Stimulated activated CD8-positive, alpha-beta memory T cell treated with anti-CD3 and anti-CD28 coated beads, Interleukin-4, amount 100 ng/mL, for 24 hours (primary cell): ENCODE measurements around the gene NSUN6.

ENCODE experiments used
- DNase-seq: peaks from one replicate; pipeline ENCODE4 v3.0.0-alpha.2; 2020; ENCODE audit warnings: low read depth

The NSUN6 gene, protein sequence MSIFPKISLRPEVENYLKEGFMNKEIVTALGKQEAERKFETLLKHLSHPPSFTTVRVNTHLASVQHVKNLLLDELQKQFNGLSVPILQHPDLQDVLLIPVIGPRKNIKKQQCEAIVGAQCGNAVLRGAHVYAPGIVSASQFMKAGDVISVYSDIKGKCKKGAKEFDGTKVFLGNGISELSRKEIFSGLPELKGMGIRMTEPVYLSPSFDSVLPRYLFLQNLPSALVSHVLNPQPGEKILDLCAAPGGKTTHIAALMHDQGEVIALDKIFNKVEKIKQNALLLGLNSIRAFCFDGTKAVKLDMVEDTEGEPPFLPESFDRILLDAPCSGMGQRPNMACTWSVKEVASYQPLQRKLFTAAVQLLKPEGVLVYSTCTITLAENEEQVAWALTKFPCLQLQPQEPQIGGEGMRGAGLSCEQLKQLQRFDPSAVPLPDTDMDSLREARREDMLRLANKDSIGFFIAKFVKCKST

DNA sequence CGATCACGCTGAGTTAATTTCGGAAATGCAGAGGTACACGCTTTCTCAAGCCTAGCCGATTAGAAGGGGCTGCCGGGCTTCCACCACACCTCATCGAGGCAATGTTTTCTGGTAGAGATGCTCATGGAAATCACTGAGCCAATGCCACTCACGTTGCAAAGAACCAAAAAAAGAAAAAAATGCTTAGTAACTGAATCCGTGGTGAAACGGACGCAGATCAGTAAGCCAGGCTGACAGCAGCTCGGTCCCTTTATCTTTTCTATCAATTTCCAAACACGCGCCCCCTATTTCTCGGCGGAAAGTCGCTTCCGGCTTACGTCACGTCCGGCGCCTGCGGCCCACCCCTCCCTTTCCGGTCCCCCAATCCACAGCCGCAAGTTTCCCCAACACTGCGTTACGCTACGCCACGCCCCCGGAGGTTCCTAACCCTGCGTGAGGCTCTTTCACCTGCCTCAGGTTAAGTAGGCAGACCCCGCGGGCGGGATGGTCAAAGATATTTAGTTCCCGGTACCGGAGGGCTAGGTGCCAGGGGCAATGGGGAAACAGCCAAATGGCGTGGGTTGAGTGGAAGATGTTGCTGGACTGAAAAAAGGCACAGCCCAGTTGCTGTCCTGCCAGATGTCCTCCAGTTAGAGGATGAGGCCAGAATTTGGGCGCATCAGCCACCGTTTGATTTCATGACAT is at the start of gene NSUN6:
TSS of gene NSUN6 (minus strand) at position 264 of the 684 bp plus-strand sequence. CDS start 384 bp downstream, outside the sequence.
- peak; percentile 90 for DNase-seq

GRCh38 chr10:18699849-18700840 is 48.8 kb upstream of the NSUN6 start:
- no peak for DNase-seq

DNA sequence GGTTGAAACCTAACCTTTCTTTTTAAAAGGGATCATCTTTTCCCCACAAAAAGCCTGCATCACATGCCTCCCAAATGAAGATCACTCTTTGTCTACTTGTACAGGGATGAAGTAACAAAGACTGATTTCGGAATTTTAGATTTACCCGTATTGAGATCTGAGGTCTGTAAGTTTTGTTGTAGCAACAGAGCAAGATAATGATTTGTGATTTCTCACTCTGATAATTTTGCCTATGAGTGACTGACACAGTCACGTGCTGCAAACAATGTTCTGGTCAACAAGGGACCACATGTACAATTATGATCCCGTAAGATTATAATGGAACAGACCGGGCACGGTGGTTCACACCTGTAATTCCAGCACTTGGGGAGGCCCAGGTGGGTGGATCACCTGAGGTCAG is 39.2 kb upstream of the NSUN6 start:
- no peak for DNase-seq

- no peak for DNase-seq
These were observed 38.1 kb upstream of the NSUN6 start for GRCh38 chr10:18689498-18689897.

GRCh38 chr10:18687706-18688105 is 36.3 kb upstream of the NSUN6 start:
- no peak for DNase-seq

- no peak for DNase-seq
These were observed 35.8 kb upstream of the NSUN6 start for GRCh38 chr10:18687195-18687594.

- DNase-seq = no peak
These were observed 34.2 kb upstream of the NSUN6 start for GRCh38 chr10:18685555-18685954.

GRCh38 chr10:18684953-18685352 is 33.6 kb upstream of the NSUN6 start:
- no peak for DNase-seq

DNA sequence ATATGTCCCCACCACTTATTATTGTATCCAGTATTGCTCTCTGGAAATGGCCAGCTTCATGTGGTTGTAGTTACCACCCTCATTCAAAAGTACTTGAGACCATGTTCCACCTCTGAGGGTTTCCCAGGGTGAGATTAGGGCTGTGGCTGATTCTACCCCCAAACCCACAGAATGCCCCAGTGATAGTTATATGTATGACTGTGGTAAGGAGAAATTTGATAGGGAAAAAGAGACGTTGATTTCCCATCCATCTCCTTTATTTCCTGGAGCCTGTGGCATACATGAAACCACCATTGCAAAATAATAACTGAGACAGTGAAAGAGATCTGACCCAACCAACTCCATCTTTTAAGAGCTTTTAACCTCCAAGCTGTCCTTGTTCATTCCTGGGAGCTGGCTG is 33.0 kb upstream of the NSUN6 start:
- no peak for DNase-seq

- DNase-seq = no peak
These were observed 32.0 kb upstream of the NSUN6 start for GRCh38 chr10:18683427-18683826.

DNA sequence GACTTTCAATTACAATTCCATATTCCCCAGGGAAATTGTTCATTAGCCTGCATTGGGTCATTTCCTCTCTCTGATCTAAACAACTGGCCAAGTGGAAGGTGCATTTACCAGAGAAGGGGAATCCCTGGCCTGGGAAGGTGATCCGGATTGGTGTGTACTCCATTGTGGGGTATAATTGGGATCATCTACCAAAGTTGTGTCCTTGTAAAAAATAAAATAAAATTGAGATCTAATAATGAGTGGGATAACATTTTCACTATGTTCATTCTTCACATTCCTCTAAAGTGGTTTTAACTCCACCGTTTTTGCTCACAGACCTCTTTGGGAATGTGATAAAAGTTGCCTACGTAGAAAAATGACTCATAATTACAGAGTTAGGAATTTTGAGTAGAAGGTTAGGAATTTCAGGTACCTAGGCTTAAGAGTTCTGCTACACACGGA is 30.6 kb upstream of the NSUN6 start:
- no peak for DNase-seq

DNA sequence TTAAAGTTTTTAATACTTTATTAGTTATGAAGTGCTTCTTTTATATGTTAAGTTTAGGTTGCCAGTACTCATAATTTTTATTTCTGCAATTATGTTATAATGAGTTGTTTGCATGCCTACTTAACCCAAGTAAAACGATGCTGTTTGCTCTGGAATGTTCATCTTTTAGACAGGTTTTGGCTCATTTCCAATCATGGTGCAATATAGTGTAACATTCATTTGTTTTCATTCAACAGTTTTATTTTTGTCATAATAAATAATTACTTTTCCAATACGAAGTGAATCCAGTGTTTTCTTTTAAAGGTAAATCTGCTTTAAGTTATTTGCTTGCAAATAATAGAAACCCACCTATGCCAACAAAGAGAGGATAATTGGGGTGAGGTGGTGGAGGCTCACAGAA is 30.0 kb upstream of the NSUN6 start:
- no peak for DNase-seq

GRCh38 chr10:18680754-18681153 is 29.4 kb upstream of the NSUN6 start:
- no peak for DNase-seq

GRCh38 chr10:18675086-18675801 is 23.9 kb upstream of the NSUN6 start:
- DNase-seq = no peak

DNA sequence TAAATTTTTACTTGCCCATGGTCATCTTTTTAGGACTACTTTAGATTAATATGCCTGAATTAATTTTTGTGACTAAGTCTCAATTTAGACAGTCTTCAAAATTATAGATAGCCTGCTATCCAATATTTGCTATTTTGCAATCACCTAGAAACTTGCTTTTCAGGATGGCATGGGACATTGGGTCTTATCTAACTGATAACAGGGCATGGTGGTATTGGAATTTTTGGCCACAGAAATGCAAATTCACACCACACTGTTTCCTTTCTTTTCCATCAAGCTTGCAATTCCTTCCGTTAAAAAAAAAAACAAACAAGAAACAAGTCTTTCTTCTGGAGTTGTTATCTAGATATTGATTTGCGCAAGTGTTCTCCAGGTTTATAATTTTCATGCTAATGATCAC is 16.6 kb upstream of the NSUN6 start:
- DNase-seq = no peak

DNA sequence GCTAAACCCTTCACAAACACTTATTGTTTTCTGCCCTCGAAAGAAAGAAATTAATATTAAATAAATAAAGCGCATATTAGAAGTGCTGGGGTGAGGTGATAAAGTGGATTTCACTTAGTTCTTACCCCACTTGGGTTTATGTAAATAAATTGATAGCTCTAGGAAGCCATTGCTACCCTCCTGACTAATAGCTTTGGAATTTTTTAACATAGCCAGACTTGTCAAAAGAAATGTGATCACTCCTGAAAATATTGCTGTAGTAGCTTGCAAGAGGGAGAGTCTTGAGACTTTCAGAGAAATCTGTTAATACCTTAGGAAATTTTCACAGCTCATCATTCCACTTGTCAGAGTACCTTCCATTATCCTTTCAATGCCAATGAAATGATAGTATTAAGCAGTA is 15.4 kb upstream of the NSUN6 start:
- no peak for DNase-seq

- no peak for DNase-seq
These were observed 14.6 kb upstream of the NSUN6 start for GRCh38 chr10:18665815-18666558.

GRCh38 chr10:18664841-18665478 is 13.6 kb upstream of the NSUN6 start:
- no peak for DNase-seq

DNA sequence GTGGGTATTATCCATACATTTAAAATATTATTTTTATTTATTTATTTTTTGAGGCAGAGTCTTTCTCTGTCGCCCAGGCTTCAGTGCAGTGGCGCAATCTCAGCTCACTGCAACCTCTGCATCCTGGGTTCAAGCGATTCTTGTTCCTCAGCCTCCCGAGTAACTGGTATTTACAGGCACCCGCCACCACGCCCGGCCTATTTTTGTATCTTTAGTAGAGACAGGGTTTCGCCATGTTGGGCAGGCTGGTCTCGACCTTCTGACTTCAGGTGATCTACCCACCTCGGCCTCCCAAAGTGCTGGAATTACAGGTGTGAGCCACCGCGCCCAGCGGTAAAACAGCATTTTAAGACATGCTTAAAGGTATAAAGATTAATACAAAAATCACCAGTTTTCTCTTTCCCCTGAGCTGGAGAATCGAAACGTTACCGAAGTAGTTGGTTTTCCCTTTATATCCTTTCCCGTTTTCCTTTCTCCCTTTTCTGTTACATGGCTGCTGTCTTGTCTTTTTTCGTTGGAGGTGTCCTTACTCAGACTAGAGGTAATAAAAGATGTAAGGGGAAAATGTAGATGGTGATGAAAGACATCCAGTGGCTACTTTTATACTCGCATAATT is 9.5 kb upstream of the NSUN6 start:
- no peak for DNase-seq
